Activated CD4-positive, alpha-beta memory T cell treated with anti-CD3 and anti-CD28 coated beads for 36 hours (primary cell): ENCODE data around the gene LRRC4C. TPM values are rescaled to one million over a fixed set of nuclear protein-coding genes. Genes with fewer than 3 reads are reported as not detected.

ENCODE experiments used
- CTCF ChIA-PET: fragments of 350-600 bp; sonication (Branson Sonifier 250); formaldehyde crosslinking; loops from one replicate; lab custom pipeline; 2021; ENCODE audit warnings: antibody characterized with exemption, inconsistent platforms; lab: Charles Lee
- POLR2A ChIA-PET: fragments of 350-600 bp; sonication (Branson Sonifier 250); formaldehyde crosslinking; loops from one replicate; lab custom pipeline; 2021; ENCODE audit warnings: antibody characterized with exemption; lab: Charles Lee
- DNase-seq: peaks from one replicate; pipeline ENCODE4 v3.0.0-alpha.2; 2020
- H3K27ac Mint-ChIP-seq: one replicate; pipeline ENCODE4 v1.8.0; 2021; ENCODE audit warnings: mixed read lengths
- H3K27me3 Mint-ChIP-seq: one replicate; pipeline ENCODE4 v1.8.0; 2021; ENCODE audit warnings: mixed read lengths
- H3K36me3 Mint-ChIP-seq: one replicate; pipeline ENCODE4 v1.8.0; 2021; ENCODE audit warnings: mixed read lengths
- H3K4me1 Mint-ChIP-seq: one replicate; pipeline ENCODE4 v1.8.0; 2021; ENCODE audit warnings: low read depth, mixed read lengths
- H3K4me3 Mint-ChIP-seq: one replicate; pipeline ENCODE4 v1.8.0; 2021; ENCODE audit warnings: mild to moderate bottlenecking, mixed read lengths
- H3K9me3 Mint-ChIP-seq: one replicate; pipeline ENCODE4 v1.8.0; 2021; ENCODE audit warnings: mixed read lengths
- intact Hi-C: fragments of 100-400 bp; cut with micrococcal nuclease; formaldehyde crosslinking; loops from one replicate; pipeline ENCODE4 v1.15.1; 2023
- total RNA-seq, 2 experiments: library from RNA; stranded (reverse); gene quantifications; one replicate each; pipeline ENCODE4 v1.2.3, GENCODE V29; 2021

LRRC4C gene
- total RNA-seq, 2 experiments from 2014 or later = not detected

GRCh38 chr11:40316171-40316570 lies 1143.3 kb downstream of the LRRC4C start:
- no peak overlapping the region for H3K27ac Mint-ChIP-seq
- no peak overlapping the region for H3K4me3 Mint-ChIP-seq
- no peaks in the 10 kb centered on the region for H3K27me3 Mint-ChIP-seq
- ChIA-PET CTCF (no interaction called here), POLR2A (no interaction called here)
- intact Hi-C loops = no loop called here
- no peak for DNase-seq
- no peaks in the 10 kb centered on the region for H3K4me1 Mint-ChIP-seq
- H3K9me3 Mint-ChIP-seq = peaks cover 12% of the 10 kb centered on the region
- H3K36me3 Mint-ChIP-seq = no peaks in the 10 kb centered on the region

- DNase-seq = no peak
- Mint-ChIP-seq H3K36me3 (no peaks in the 10 kb centered on the region), H3K27me3 (no peaks in the 10 kb centered on the region), H3K27ac (no peak overlapping the region), H3K4me3 (no peak overlapping the region), H3K4me1 (no peaks in the 10 kb centered on the region), H3K9me3 (peaks cover 15% of the 10 kb centered on the region)
- ChIA-PET POLR2A (no interaction called here), CTCF (no interaction called here)
- intact Hi-C loops = no loop called here
Observed at GRCh38 chr11:40315122-40315521, 1144.3 kb downstream of the LRRC4C start.

- no peaks in the 10 kb centered on the region for H3K27me3 Mint-ChIP-seq
- CTCF ChIA-PET = no interaction called here
- POLR2A ChIA-PET = no interaction called here
Observed at GRCh38 chr11:40314327-40314726, 1145.1 kb downstream of the LRRC4C start.

GRCh38 chr11:40306938-40307548 lies 1152.4 kb downstream of the LRRC4C start:
- no peak for DNase-seq
- intact Hi-C loops = no loop called here
- ChIA-PET CTCF (interaction anchor here (0.6 to 1.7 kb wide), 3 partner anchors 10 to 38 kb away, joined by 3 to 4 read pairs (median 3); no protein-coding TSS in a partner anchor), POLR2A (no interaction called here)
- peaks cover 10% of the 10 kb centered on the region for H3K9me3 Mint-ChIP-seq
- H3K36me3 Mint-ChIP-seq = no peaks in the 10 kb centered on the region
- no peak overlapping the region for H3K4me3 Mint-ChIP-seq
- H3K4me1 Mint-ChIP-seq = no peaks in the 10 kb centered on the region
- no peaks in the 10 kb centered on the region for H3K27me3 Mint-ChIP-seq
- H3K27ac Mint-ChIP-seq = no peak overlapping the region

More at GRCh38 chr11:40314327-40314726, 1145.1 kb downstream of the LRRC4C start:
- H3K9me3 Mint-ChIP-seq = peaks cover 15% of the 10 kb centered on the region
- DNase-seq = no peak
- H3K4me3 Mint-ChIP-seq = no peak overlapping the region
- no peaks in the 10 kb centered on the region for H3K36me3 Mint-ChIP-seq
- intact Hi-C loops = no loop called here
- no peak overlapping the region for H3K27ac Mint-ChIP-seq
- no peaks in the 10 kb centered on the region for H3K4me1 Mint-ChIP-seq

GRCh38 chr11:40302669-40303068 lies 1156.8 kb downstream of the LRRC4C start:
- Mint-ChIP-seq H3K36me3 (no peaks in the 10 kb centered on the region), H3K4me1 (no peaks in the 10 kb centered on the region), H3K27ac (no peak overlapping the region), H3K9me3 (peaks cover 20% of the 10 kb centered on the region), H3K27me3 (no peaks in the 10 kb centered on the region), H3K4me3 (no peak overlapping the region)
- ChIA-PET POLR2A (no interaction called here), CTCF (no interaction called here)
- intact Hi-C loops = no loop called here
- DNase-seq = no peak

- intact Hi-C loops = loop anchor here (10.0 kb wide), 2 partner anchors 921 to 1501 kb away; no protein-coding TSS in a partner anchor
- Mint-ChIP-seq H3K27me3 (peaks cover 13% of the 10 kb centered on the region), H3K36me3 (no peaks in the 10 kb centered on the region), H3K4me1 (peaks cover 8% of the 10 kb centered on the region), H3K9me3 (peaks cover 19% of the 10 kb centered on the region), H3K27ac (no peak overlapping the region), H3K4me3 (no peak overlapping the region)
- DNase-seq = no peak
- ChIA-PET POLR2A (no interaction called here), CTCF (no interaction called here)
Observed at GRCh38 chr11:40295466-40295865, 1164.0 kb downstream of the LRRC4C start.

- H3K36me3 Mint-ChIP-seq = no peaks in the 10 kb centered on the region
- no peak for DNase-seq
- intact Hi-C loops = loop anchor here (10.0 kb wide), 2 partner anchors 920 to 1500 kb away; no protein-coding TSS in a partner anchor
- H3K4me1 Mint-ChIP-seq = peaks cover 8% of the 10 kb centered on the region
- peaks cover 13% of the 10 kb centered on the region for H3K27me3 Mint-ChIP-seq
- H3K9me3 Mint-ChIP-seq = peaks cover 14% of the 10 kb centered on the region
- no peak overlapping the region for H3K27ac Mint-ChIP-seq
- H3K4me3 Mint-ChIP-seq = no peak overlapping the region
- POLR2A ChIA-PET = no interaction called here
- CTCF ChIA-PET = interaction anchor here (0.7 to 1.1 kb wide), 5 partner anchors 13 to 920 kb away, joined by 3 to 4 read pairs (median 3); no protein-coding TSS in a partner anchor
Observed at GRCh38 chr11:40294741-40295140, 1164.7 kb downstream of the LRRC4C start.

GRCh38 chr11:40294349-40294735 lies 1165.1 kb downstream of the LRRC4C start:
- peaks cover 8% of the 10 kb centered on the region for H3K4me1 Mint-ChIP-seq
- no peak overlapping the region for H3K27ac Mint-ChIP-seq
- DNase-seq = no peak
- no peaks in the 10 kb centered on the region for H3K36me3 Mint-ChIP-seq
- H3K4me3 Mint-ChIP-seq = no peak overlapping the region
- intact Hi-C loops = loop anchor here (10.0 kb wide), 2 partner anchors 920 to 1500 kb away; no protein-coding TSS in a partner anchor
- ChIA-PET CTCF (interaction anchor here (0.7 to 1.1 kb wide), 5 partner anchors 13 to 920 kb away, joined by 3 to 4 read pairs (median 3); no protein-coding TSS in a partner anchor), POLR2A (no interaction called here)
- peaks cover 12% of the 10 kb centered on the region for H3K9me3 Mint-ChIP-seq
- H3K27me3 Mint-ChIP-seq = peaks cover 13% of the 10 kb centered on the region

GRCh38 chr11:40293655-40294348 lies 1165.7 kb downstream of the LRRC4C start:
- Mint-ChIP-seq H3K27ac (no peak overlapping the region), H3K36me3 (no peaks in the 10 kb centered on the region), H3K4me3 (peak overlapping the region; percentile 21), H3K4me1 (peaks cover 8% of the 10 kb centered on the region), H3K27me3 (peaks cover 13% of the 10 kb centered on the region), H3K9me3 (peaks cover 10% of the 10 kb centered on the region)
- intact Hi-C loops = loop anchor here (10.0 kb wide), 2 partner anchors 919 to 1499 kb away; no protein-coding TSS in a partner anchor
- ChIA-PET POLR2A (no interaction called here), CTCF (interaction anchor here (0.6 to 1.1 kb wide), 6 partner anchors 12 to 1929 kb away, joined by 3 to 4 read pairs (median 4); no protein-coding TSS in a partner anchor)
- DNase-seq = peak; percentile 46

GRCh38 chr11:40292721-40293508 lies 1166.5 kb downstream of the LRRC4C start:
- H3K9me3 Mint-ChIP-seq = peaks cover 3% of the 10 kb centered on the region
- peaks cover 8% of the 10 kb centered on the region for H3K4me1 Mint-ChIP-seq
- no peaks in the 10 kb centered on the region for H3K36me3 Mint-ChIP-seq
- POLR2A ChIA-PET = no interaction called here
- H3K27me3 Mint-ChIP-seq = peaks cover 13% of the 10 kb centered on the region
- no peak overlapping the region for H3K27ac Mint-ChIP-seq
- no peak for DNase-seq
- intact Hi-C loops = loop anchor here (10.0 kb wide), 2 partner anchors 918 to 1498 kb away; no protein-coding TSS in a partner anchor
- H3K4me3 Mint-ChIP-seq = no peak overlapping the region
- CTCF ChIA-PET = no interaction called here

GRCh38 chr11:40291741-40292140 lies 1167.7 kb downstream of the LRRC4C start:
- POLR2A ChIA-PET = no interaction called here
- H3K4me1 Mint-ChIP-seq = peaks cover 8% of the 10 kb centered on the region
- CTCF ChIA-PET = no interaction called here
- H3K9me3 Mint-ChIP-seq = peaks cover 5% of the 10 kb centered on the region
- no peak overlapping the region for H3K27ac Mint-ChIP-seq
- H3K36me3 Mint-ChIP-seq = no peaks in the 10 kb centered on the region
- H3K4me3 Mint-ChIP-seq = no peak overlapping the region
- intact Hi-C loops = loop anchor here (10.0 kb wide), 2 partner anchors 917 to 1497 kb away; no protein-coding TSS in a partner anchor
- peaks cover 13% of the 10 kb centered on the region for H3K27me3 Mint-ChIP-seq
- DNase-seq = no peak
